Prostate gland (tissue), 2 donors: ENCODE measurements around the gene RND3. TPM values are rescaled to one million over a fixed set of nuclear protein-coding genes. Genes with fewer than 3 reads are reported as not detected.

Experiments used
- DNase-seq: peaks from one replicate; pipeline ENCODE4 v3.0.0-alpha.2; 2019; ENCODE audit warnings: low spot score
- H3K27ac ChIP-seq, 2 donors: fragments of 200-600 bp; sonication (generic); 2 replicates each; pipeline ENCODE4 v1.5.1; 2017 to 2019
- H3K27me3 ChIP-seq: fragments of 200-600 bp; sonication (generic); replicated peaks from 2 replicates; pipeline ENCODE4 v1.5.1; 2019; ENCODE audit not compliant: insufficient read depth
- H3K36me3 ChIP-seq, 2 donors: fragments of 200-600 bp; sonication (generic); 1 replicate in 1 of 2; 2 replicates in 1 of 2; pipeline versions ENCODE4 v1.5.1 to v1.8.1; 2017 to 2019
- H3K4me1 ChIP-seq: fragments of 200-600 bp; sonication (generic); replicated peaks from 2 replicates; pipeline ENCODE4 v1.5.1; 2019
- H3K4me3 ChIP-seq, 2 donors: fragments of 200-600 bp; sonication (generic); 2 replicates each; pipeline ENCODE4 v1.5.1; 2017 to 2019
- H3K9me3 ChIP-seq: fragments of 200-600 bp; sonication (generic); 2 replicates; pipeline ENCODE4 v1.5.1; 2017
- CTCF ChIP-seq, 4 experiments: fragments of 200-600 bp in 2 of 4; fragments of 450-650 bp in 2 of 4; sonication (generic) in 2 of 4; IDR thresholded peaks; 1 replicate in 3 of 4; 2 replicates in 1 of 4; pipeline ENCODE4 v1.5.1; 2016 to 2019; ENCODE audit warnings: antibody characterized with exemption in 4 of 4, mild to moderate bottlenecking in 2 of 4, moderate library complexity in 2 of 4
- POLR2A ChIP-seq: fragments of 450-650 bp; IDR thresholded peaks from one replicate; pipeline ENCODE4 v1.6.1; 2016; ENCODE audit warnings: antibody characterized with exemption, mild to moderate bottlenecking
- POLR2AphosphoS5 ChIP-seq: sonication (generic); formaldehyde crosslinking; IDR thresholded peaks from one replicate; pipeline ENCODE4 v1.6.1; 2017; ENCODE audit warnings: antibody characterized with exemption
- WGBS: methylation state at CpG from one replicate; pipeline ENCODE4 v1.1.5; 2018; 5-methylcytosine and 5-hydroxymethylcytosine counted together
- intact Hi-C: fragments of 100-400 bp; cut with DNase I; formaldehyde crosslinking; loops from one replicate; pipeline ENCODE4 v1.14.2; 2022
- total RNA-seq, 2 donors: library from RNA; depleted of rRNA; stranded (reverse); fragments of >200 nt; gene quantifications; one replicate each; pipeline ENCODE4 v1.1.0, GENCODE V29; 2016

Gene RND3
- total RNA-seq, 2 donors from 2014 or later, result 26.2 to 54.7 TPM

DNA sequence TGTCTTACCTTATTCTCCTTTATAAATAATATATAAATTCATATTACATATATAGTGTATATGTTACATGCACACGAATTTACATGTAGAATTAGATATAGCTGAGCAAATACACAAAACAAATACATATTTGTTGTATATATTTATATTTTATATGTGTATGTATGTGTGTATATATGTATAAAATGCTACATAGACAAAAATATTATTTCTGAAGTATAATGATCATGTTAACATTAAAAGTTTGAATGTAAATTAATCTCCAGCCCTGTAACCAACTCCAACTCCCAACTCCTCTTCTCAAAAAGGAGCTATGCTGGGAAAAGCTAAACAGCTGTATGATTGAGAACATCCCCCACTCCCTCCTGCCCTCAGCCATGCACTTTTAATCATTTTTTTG is 42.7 kb upstream of the RND3 start:
- H3K27ac ChIP-seq, result no peak overlapping the region
- no peak overlapping the region for H3K4me3 ChIP-seq
- no peaks in the 10 kb centered on the region for H3K36me3 ChIP-seq
- H3K27me3 ChIP-seq, result no peaks in the 10 kb centered on the region
- TF ChIP-seq POLR2AphosphoS5 (no peak), CTCF (IDR thresholded peaks at IDR 0.05) (no peak), POLR2A (no peak)
- no peak for DNase-seq
- whole genome bisulfite sequencing, result 85% methylated on average over 1 of the region's 1 CpG
- H3K4me1 ChIP-seq, result no peaks in the 10 kb centered on the region
- intact Hi-C loops, result no loop called here
- no peaks in the 10 kb centered on the region for H3K9me3 ChIP-seq

- no peak overlapping the region for H3K4me3 ChIP-seq
- 47% methylated on average over 5 of the region's 5 CpGs for WGBS
- H3K27ac ChIP-seq, result no peak overlapping the region
- H3K4me1 ChIP-seq, result no peaks in the 10 kb centered on the region
- no peak for DNase-seq
- intact Hi-C loops, result no loop called here
- TF ChIP-seq CTCF (IDR thresholded peaks at IDR 0.05) (no peak), POLR2A (no peak), POLR2AphosphoS5 (no peak)
- H3K27me3 ChIP-seq, result no peaks in the 10 kb centered on the region
- H3K36me3 ChIP-seq, result no peaks in the 10 kb centered on the region
- H3K9me3 ChIP-seq, result no peaks in the 10 kb centered on the region
Measured at GRCh38 chr2:150528861-150529801, 41.7 kb upstream of the RND3 start.

DNA sequence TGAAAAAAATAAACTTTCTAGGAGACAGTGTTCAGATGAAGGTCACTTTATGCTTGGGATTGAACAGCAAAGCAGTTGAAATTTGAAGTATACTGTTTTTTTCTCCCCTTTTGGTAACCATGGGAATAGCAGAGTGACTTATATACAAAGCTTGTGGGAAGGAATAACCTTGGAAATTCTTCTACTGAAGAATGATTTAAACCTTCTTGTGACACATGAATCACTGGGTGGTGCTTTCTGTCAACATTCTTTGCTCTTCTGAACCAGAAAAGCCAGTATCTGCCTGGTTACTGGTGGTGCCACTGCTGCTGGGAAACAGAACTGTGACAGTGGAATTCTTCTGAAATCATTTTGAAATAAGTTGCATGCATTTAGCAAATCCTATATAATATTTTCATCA is 39.4 kb upstream of the RND3 start:
- Histone ChIP-seq H3K27ac (no peak overlapping the region), H3K9me3 (no peaks in the 10 kb centered on the region), H3K27me3 (no peaks in the 10 kb centered on the region), H3K36me3 (no peaks in the 10 kb centered on the region), H3K4me1 (no peaks in the 10 kb centered on the region), H3K4me3 (no peak overlapping the region)
- TF ChIP-seq POLR2A, result no peak
- peak; percentile 67 for TF ChIP-seq POLR2AphosphoS5
- peak in 1 of 4 experiments; percentile 40 for TF ChIP-seq CTCF (IDR thresholded peaks at IDR 0.05)
- DNase-seq, result peak; percentile 24
- intact Hi-C loops, result no loop called here

DNA sequence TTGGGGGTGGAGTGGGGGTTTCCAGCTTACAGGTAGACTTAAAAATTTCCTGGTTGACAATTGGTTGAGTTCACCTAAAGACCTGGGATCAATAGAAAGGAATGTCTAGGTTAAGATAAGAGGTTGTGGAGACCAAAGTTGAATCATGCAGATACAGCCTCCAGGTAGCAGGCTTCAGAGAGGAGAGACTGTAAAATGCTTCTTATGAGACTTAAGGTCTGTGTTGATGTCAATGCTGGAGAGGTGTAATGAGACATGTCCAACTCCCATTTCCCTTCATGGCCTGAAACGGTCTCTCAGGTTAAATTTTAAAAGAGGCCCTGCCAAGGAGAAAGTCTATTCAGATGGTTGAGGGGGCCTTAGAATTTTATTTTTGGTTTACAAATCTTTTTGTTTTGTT is 38.5 kb upstream of the RND3 start:
- no peak for DNase-seq
- intact Hi-C loops, result no loop called here
- no peak for TF ChIP-seq POLR2AphosphoS5
- no peak for TF ChIP-seq POLR2A
- no peak for TF ChIP-seq CTCF (IDR thresholded peaks at IDR 0.05)
- H3K27me3 ChIP-seq, result no peaks in the 10 kb centered on the region
- H3K4me1 ChIP-seq, result no peaks in the 10 kb centered on the region
- H3K27ac ChIP-seq, result no peak overlapping the region
- no peaks in the 10 kb centered on the region for H3K36me3 ChIP-seq
- WGBS, result 90% methylated on average over 1 of the region's 1 CpG
- H3K4me3 ChIP-seq, result no peak overlapping the region
- no peaks in the 10 kb centered on the region for H3K9me3 ChIP-seq

GRCh38 chr2:150522269-150522668 is 34.8 kb upstream of the RND3 start:
- WGBS, result 96% methylated on average over 4 of the region's 4 CpGs
- Histone ChIP-seq H3K9me3 (no peaks in the 10 kb centered on the region), H3K36me3 (no peaks in the 10 kb centered on the region), H3K27ac (no peak overlapping the region), H3K27me3 (no peaks in the 10 kb centered on the region), H3K4me3 (no peak overlapping the region), H3K4me1 (no peaks in the 10 kb centered on the region)
- intact Hi-C loops, result no loop called here
- no peak for DNase-seq
- TF ChIP-seq CTCF (IDR thresholded peaks at IDR 0.05) (no peak), POLR2AphosphoS5 (no peak), POLR2A (no peak)
